Motor neuron (in vitro differentiated cells): ENCODE results near the gene PF4V1. TPM values are rescaled to one million over a fixed set of nuclear protein-coding genes. Genes with fewer than 3 reads are reported as not detected.
A peak's percentile ranks its signal among the peaks of the same experiment; 100 is the strongest.

Experiments
- ATAC-seq, 8 experiments: fragments of 200-7000 bp; cut with Tn5 transposase; replicated peaks in 6 of 8; 2 replicates each; pipeline ENCODE4 v1.8.0; 2021; ENCODE audit warnings: mild to moderate bottlenecking in 8 of 8, moderate library complexity in 8 of 8
- H3K27ac ChIP-seq, 2 donors: fragments of 250-450 bp; sonication (Bioruptor Pico); 2 replicates each; pipeline ENCODE4 v1.9.0; 2021; ENCODE audit warnings: antibody characterized with exemption in 2 of 2, mild to moderate bottlenecking in 2 of 2, moderate library complexity in 1 of 2
- H3K4me1 ChIP-seq, 2 donors: fragments of 250-450 bp; sonication (Bioruptor Pico); replicated peaks in 1 of 2; 2 replicates each; pipeline ENCODE4 v1.6.1; 2021; ENCODE audit warnings: antibody characterized with exemption in 2 of 2, mild to moderate bottlenecking in 2 of 2, moderate library complexity in 1 of 2
- H3K4me3 ChIP-seq, 5 donors: fragments of 250-450 bp; sonication (Bioruptor Pico); 2 replicates each; pipeline ENCODE4 v1.9.0; 2021; ENCODE audit warnings: antibody characterized with exemption in 5 of 5, mild to moderate bottlenecking in 5 of 5, moderate library complexity in 4 of 5
- WGBS, 10 experiments: fragments of 450-650 bp; shearing (Covaris generic); methylation state at CpG; one replicate each; pipeline ENCODE4 v1.0.0; 2022; 5-methylcytosine and 5-hydroxymethylcytosine counted together
- in situ Hi-C, 9 experiments: fragments of 400-800 bp; cut with MboI; loops; one replicate each; pipeline ENCODE4 v1.15.0; 2021; ENCODE audit warnings: low sequenced_read_pairs in 9 of 9, low pct_unique_long_range_greater_than_20kb in 2 of 9; ENCODE audit not compliant: unreplicated experiment in 9 of 9
- total RNA-seq, 8 experiments: library from RNA; unstranded; fragments of 300-600 nt; gene quantifications; 2 replicates each; pipeline versions ENCODE4 v1.2.3 to v1.2.4, GENCODE V29; 2022

PF4V1 gene
- total RNA-seq, 8 experiments from 2014 or later: not detected

GRCh38 chr4:73851293-73851692 lies 1.8 kb upstream of the PF4V1 start:
- in situ Hi-C loops: loop anchor here in 1 of 9 experiments (25.0 kb wide), 1 partner anchor 114 kb away; the partner anchor contains the start of gene CXCL8
- Histone ChIP-seq H3K4me3 (no peak overlapping the region), H3K4me1 (no peaks in the 10 kb centered on the region), H3K27ac (no peak overlapping the region)
- no peak for ATAC-seq
- 0 to 80% (median 25%) methylated on average over 1 of the region's 1 CpG; no CpG with 5 or more reads in 3 of the 10 experiments for WGBS, 10 experiments

DNA sequence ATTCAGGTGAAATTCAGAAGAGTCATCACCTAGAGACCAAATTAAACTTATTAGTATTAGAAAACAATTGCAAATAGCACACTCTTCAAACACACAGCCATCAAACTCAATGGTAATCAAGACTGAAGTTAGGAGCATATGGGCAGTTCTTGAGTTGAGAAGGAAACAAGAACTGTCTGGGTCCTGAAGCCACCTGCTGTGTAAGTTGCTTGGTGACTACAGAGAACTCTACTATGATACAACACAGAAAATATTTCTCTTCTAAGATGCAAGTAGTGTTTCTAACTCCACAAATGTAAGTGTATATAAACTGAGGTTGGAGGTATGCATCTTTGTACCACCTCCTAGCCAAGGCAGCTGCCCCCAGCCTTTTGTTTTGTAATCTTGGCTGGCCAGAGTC lies 325 bp upstream of the PF4V1 start:
- in situ Hi-C loops: loop anchor here in 1 of 9 experiments (25.0 kb wide), 1 partner anchor 115 kb away; the partner anchor contains the start of gene CXCL8
- ATAC-seq: no peak

GRCh38 chr4:73853718-73854473 lies 800 bp downstream of the PF4V1 start:
- no peak for ATAC-seq
- no peak overlapping the region for H3K27ac ChIP-seq
- H3K4me1 ChIP-seq: no peaks in the 10 kb centered on the region
- no peak overlapping the region for H3K4me3 ChIP-seq
- 0 to 33% (median 0%) methylated on average over 1 to 3 of the region's 8 CpGs; no CpG with 5 or more reads in 3 of the 10 experiments for WGBS, 10 experiments
- in situ Hi-C loops: loop anchor here in 1 of 9 experiments (25.0 kb wide), 1 partner anchor 117 kb away; the partner anchor contains the start of gene CXCL8

More for the DNA sequence above, 325 bp upstream of the PF4V1 start:
- no peak overlapping the region for H3K4me3 ChIP-seq
- no peaks in the 10 kb centered on the region for H3K4me1 ChIP-seq
- no peak overlapping the region for H3K27ac ChIP-seq

DNA sequence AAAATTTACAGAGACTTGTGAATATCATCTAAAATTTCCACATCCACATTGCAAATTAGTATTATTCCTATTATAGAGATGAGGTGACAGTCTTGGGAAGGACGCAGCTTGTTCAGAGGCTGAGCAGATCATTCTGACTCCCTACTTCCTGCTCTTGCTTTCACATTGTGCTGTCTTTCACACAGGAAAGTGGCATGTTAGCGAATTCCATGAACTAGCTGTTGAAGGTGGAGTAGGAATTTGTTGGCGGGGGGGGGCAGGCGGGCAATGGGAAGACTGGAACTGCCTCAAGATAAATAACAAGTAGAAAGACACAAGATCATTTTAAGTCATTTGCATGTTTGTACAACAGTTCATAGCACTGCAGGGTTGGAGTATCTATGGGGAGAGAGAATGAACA lies 2.3 kb downstream of the PF4V1 start:
- Histone ChIP-seq H3K4me3 (no peak overlapping the region), H3K4me1 (no peaks in the 10 kb centered on the region), H3K27ac (no peak overlapping the region)
- WGBS, 10 experiments: 50 to 100% (median 93%) methylated on average over 1 to 3 of the region's 4 CpGs; no CpG with 5 or more reads in 3 of the 10 experiments
- in situ Hi-C loops: loop anchor here in 1 of 9 experiments (25.0 kb wide), 1 partner anchor 118 kb away; the partner anchor contains the start of gene CXCL8
- ATAC-seq: peak in 1 of 8 experiments; percentile 34

- ATAC-seq: no peak
Observed at GRCh38 chr4:73856518-73856917, 3.4 kb downstream of the PF4V1 start.

DNA sequence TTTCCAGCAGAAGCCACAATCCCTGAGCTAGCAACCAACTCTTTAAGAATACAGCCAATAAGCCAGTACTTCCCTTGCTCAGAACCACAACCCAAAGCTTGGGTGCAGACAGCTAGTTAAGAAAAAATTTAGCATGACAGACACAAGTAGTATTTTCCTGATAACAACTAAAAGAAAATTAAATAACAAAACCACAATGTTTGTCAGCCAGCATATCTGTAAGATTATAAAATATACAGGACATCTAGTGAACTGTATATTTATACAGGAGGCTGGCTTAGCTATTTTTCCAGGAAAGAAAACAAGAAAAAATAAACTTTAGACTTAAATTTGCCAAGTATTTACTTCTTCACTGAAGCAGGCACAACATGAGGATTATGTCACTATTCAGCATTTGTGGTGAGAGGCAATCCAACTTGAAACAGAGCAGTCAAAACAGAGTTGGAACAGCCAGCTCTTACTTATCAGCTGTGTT lies 6.6 kb downstream of the PF4V1 start:
- Histone ChIP-seq H3K27ac (no peak overlapping the region), H3K4me3 (no peak overlapping the region), H3K4me1 (no peaks in the 10 kb centered on the region)
- in situ Hi-C loops: loop anchor here in 1 of 9 experiments (25.0 kb wide), 1 partner anchor 122 kb away; the partner anchor contains the start of gene CXCL8
- ATAC-seq: no peak

More at GRCh38 chr4:73856518-73856917, 3.4 kb downstream of the PF4V1 start:
- Histone ChIP-seq H3K4me1 (no peaks in the 10 kb centered on the region), H3K27ac (no peak overlapping the region), H3K4me3 (no peak overlapping the region)
- in situ Hi-C loops: loop anchor here in 1 of 9 experiments (25.0 kb wide), 1 partner anchor 119 kb away; the partner anchor contains the start of gene CXCL8

- 10 to 100% (median 58%) methylated on average over 1 to 4 of the region's 4 CpGs for WGBS, 10 experiments
- no peak for ATAC-seq
- no peaks in the 10 kb centered on the region for H3K4me1 ChIP-seq
- no peak overlapping the region for H3K27ac ChIP-seq
- H3K4me3 ChIP-seq: no peak overlapping the region
- in situ Hi-C loops: loop anchor here in 1 of 9 experiments (25.0 kb wide), 1 partner anchor 123 kb away; the partner anchor contains the start of gene CXCL8
Observed at GRCh38 chr4:73860181-73860580, 7.1 kb downstream of the PF4V1 start.

DNA sequence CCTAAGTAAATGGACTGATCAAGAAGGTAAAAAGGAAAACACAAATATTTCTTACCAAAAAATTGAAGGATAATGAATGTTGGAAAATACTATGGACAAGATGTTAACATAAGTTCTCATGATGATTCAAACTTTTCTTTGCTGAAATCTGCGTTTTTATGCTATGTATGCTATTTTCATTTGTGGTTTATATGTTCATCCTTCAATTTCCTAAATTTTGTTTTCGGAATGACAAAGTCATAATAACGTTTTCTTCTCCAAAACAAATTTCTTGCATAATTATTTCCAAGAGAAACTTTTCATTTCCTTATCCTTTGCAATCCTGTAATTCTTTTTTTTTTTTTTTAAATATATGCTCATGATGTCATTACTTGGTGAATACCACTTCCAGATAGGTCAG lies 7.8 kb downstream of the PF4V1 start:
- no peak overlapping the region for H3K27ac ChIP-seq
- no peak overlapping the region for H3K4me3 ChIP-seq
- 46 to 100% (median 81%) methylated on average over 1 to 3 of the region's 3 CpGs for WGBS, 10 experiments
- in situ Hi-C loops: loop anchor here in 1 of 9 experiments (25.0 kb wide), 1 partner anchor 124 kb away; the partner anchor contains the start of gene CXCL8
- ATAC-seq: no peak
- H3K4me1 ChIP-seq: no peaks in the 10 kb centered on the region

GRCh38 chr4:73862322-73862721 lies 9.2 kb downstream of the PF4V1 start:
- no peak for ATAC-seq
- no peak overlapping the region for H3K4me3 ChIP-seq
- no peak overlapping the region for H3K27ac ChIP-seq
- in situ Hi-C loops: loop anchor here in 1 of 9 experiments (25.0 kb wide), 1 partner anchor 125 kb away; the partner anchor contains the start of gene CXCL8
- 70 to 100% (median 100%) methylated on average over 1 of the region's 1 CpG; no CpG with 5 or more reads in 4 of the 10 experiments for WGBS, 10 experiments
- H3K4me1 ChIP-seq: no peaks in the 10 kb centered on the region

GRCh38 chr4:73864365-73864764 lies 11.3 kb downstream of the PF4V1 start:
- peak in 2 of 8 experiments; percentile 8 to 15 for ATAC-seq
- Histone ChIP-seq H3K4me3 (no peak overlapping the region), H3K4me1 (no peaks in the 10 kb centered on the region), H3K27ac (no peak overlapping the region)
- WGBS, 10 experiments: 58 to 100% (median 83%) methylated on average over 1 to 2 of the region's 2 CpGs
- in situ Hi-C loops: loop anchor here in 1 of 9 experiments (25.0 kb wide), 1 partner anchor 127 kb away; the partner anchor contains the start of gene CXCL8

GRCh38 chr4:73864961-73865360 lies 11.9 kb downstream of the PF4V1 start:
- Histone ChIP-seq H3K4me3 (no peak overlapping the region), H3K4me1 (no peaks in the 10 kb centered on the region), H3K27ac (no peak overlapping the region)
- in situ Hi-C loops: loop anchor here in 1 of 9 experiments (25.0 kb wide), 1 partner anchor 128 kb away; the partner anchor contains the start of gene CXCL8
- 33 to 94% (median 82%) methylated on average over 4 to 8 of the region's 8 CpGs for WGBS, 10 experiments
- ATAC-seq: peak in 1 of 8 experiments; percentile 12

DNA sequence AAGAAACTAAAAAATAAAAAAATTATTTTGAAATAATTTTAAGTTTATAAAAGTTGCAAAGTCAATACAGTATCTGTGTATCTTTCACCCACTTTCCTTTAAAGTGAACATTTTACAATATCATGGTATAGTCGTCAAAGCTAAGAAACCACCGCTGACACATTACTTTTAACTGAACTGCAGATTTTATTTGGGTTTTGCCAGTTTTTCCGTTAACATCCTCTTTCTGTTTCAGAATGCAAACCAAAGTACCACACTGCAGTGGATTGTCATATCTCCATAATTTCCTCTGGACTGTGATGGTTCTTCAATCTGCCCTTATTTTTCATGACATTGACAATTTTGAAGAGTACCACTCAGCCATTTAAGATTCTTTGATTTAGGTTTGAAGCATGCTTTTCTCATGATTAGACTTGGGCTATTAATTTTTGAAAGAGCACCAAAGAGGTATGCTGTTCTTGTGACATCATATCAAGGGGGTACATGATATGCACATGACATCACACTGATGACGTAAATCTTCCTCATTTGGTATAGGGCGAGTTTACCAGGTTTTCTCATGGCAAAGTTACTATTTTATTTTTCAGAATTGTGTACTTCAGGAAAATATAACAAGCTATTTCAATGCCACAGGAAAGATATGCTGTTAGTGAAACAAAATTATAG lies 12.5 kb downstream of the PF4V1 start:
- ATAC-seq: no peak
- Histone ChIP-seq H3K27ac (no peak overlapping the region), H3K4me1 (no peaks in the 10 kb centered on the region), H3K4me3 (no peak overlapping the region)
- in situ Hi-C loops: loop anchor here in 1 of 9 experiments (25.0 kb wide), 1 partner anchor 128 kb away; the partner anchor contains the start of gene CXCL8
- WGBS, 10 experiments: 44 to 100% (median 82%) methylated on average over 2 to 5 of the region's 5 CpGs

GRCh38 chr4:73866246-73866645 lies 13.2 kb downstream of the PF4V1 start:
- H3K27ac ChIP-seq: no peak overlapping the region
- in situ Hi-C loops: loop anchor here in 1 of 9 experiments (25.0 kb wide), 1 partner anchor 129 kb away; the partner anchor contains the start of gene CXCL8
- no peak for ATAC-seq
- H3K4me3 ChIP-seq: no peak overlapping the region
- WGBS, 10 experiments: 5 to 83% (median 44%) methylated on average over 1 to 2 of the region's 2 CpGs; no CpG with 5 or more reads in 2 of the 10 experiments
- no peaks in the 10 kb centered on the region for H3K4me1 ChIP-seq
